NT2/D1 (cell line): ENCODE results near the gene QRFP.

Experiments
- SUZ12 ChIP-seq: IDR thresholded peaks from 2 replicates; pipeline ENCODE4 v1.6.1; 2011; ENCODE audit not compliant: insufficient read length, insufficient read depth; ENCODE audit errors: extremely low read depth
- YY1 ChIP-seq: IDR thresholded peaks from 2 replicates; pipeline ENCODE4 v1.6.1; 2011; ENCODE audit not compliant: insufficient read length, insufficient read depth
- ZNF274 ChIP-seq: IDR thresholded peaks from 2 replicates; pipeline ENCODE4 v1.6.1; 2011; ENCODE audit warnings: mild to moderate bottlenecking, low read depth, low read length

GRCh38 chr9:130901498-130902203, 5.0 kb upstream of the QRFP start:
- TF ChIP-seq YY1 (no peak), SUZ12 (no peak), ZNF274 (no peak)
